OCI-M1 (cell line): ENCODE results near the gene AKIRIN1.
"Not testable (repeated sequence)": the region's sequence is repeated elsewhere in the genome, so short reads cannot be mapped to it uniquely, and the experiment has no call there.

Experiments used
- DNase-seq: peaks from one replicate; lab custom pipeline; 2025; lab: John Stamatoyannopoulos, UW

Gene AKIRIN1

GRCh38 chr1:38990738-38991637 is at the start of gene AKIRIN1:
AKIRIN1 (plus strand) TSS chr1:38991276; CDS start chr1:38991381, 105 bp downstream.
- DNase-seq, result peak; percentile 98

- DNase-seq, result no peak
Measured at GRCh38 chr1:38941527-38942019, 49.5 kb upstream of the AKIRIN1 start, which contains the start of gene RHBDL2. RHBDL2 (minus strand) TSS chr1:38941830; CDS start chr1:38919212, 22,618 bp downstream.

- no peak for DNase-seq
Measured at GRCh38 chr1:38942664-38943428, 48.2 kb upstream of the AKIRIN1 start.

GRCh38 chr1:38944547-38944946 is 46.5 kb upstream of the AKIRIN1 start:
- no peak for DNase-seq

- no peak for DNase-seq
Measured at GRCh38 chr1:38950553-38950952, 40.5 kb upstream of the AKIRIN1 start.

- DNase-seq, result no peak
Measured at GRCh38 chr1:38953433-38953860, 37.6 kb upstream of the AKIRIN1 start.

- no peak for DNase-seq
Measured at GRCh38 chr1:38958967-38959366, 32.1 kb upstream of the AKIRIN1 start.

- DNase-seq, result no peak
Measured at GRCh38 chr1:38962113-38962512, 29.0 kb upstream of the AKIRIN1 start.

- no peak for DNase-seq
Measured at GRCh38 chr1:38962560-38962959, 28.5 kb upstream of the AKIRIN1 start.

GRCh38 chr1:38964140-38964548 is 26.9 kb upstream of the AKIRIN1 start:
- peak; percentile 43 for DNase-seq

GRCh38 chr1:38973145-38973544 is 17.9 kb upstream of the AKIRIN1 start:
- DNase-seq, result not testable (repeated sequence)

- no peak for DNase-seq
Measured at GRCh38 chr1:38973659-38974437, 17.2 kb upstream of the AKIRIN1 start.

- not testable (repeated sequence) for DNase-seq
Measured at GRCh38 chr1:38977399-38978244, 13.5 kb upstream of the AKIRIN1 start.

GRCh38 chr1:38978245-38978542 is 12.9 kb upstream of the AKIRIN1 start:
- peak; percentile 24 for DNase-seq

GRCh38 chr1:38979380-38979779 is 11.7 kb upstream of the AKIRIN1 start:
- DNase-seq, result peak; percentile 14

GRCh38 chr1:38989979-38990378 is 1.1 kb upstream of the AKIRIN1 start:
- no peak for DNase-seq

- DNase-seq, result peak; percentile 78
Measured at GRCh38 chr1:38990386-38990737, 714 bp upstream of the AKIRIN1 start.

GRCh38 chr1:38991638-38992411 is 749 bp downstream of the AKIRIN1 start:
- peak; percentile 59 for DNase-seq

GRCh38 chr1:38992412-38993111 is 1.5 kb downstream of the AKIRIN1 start:
- no peak for DNase-seq

GRCh38 chr1:38994196-38994595 is 3.1 kb downstream of the AKIRIN1 start:
- DNase-seq, result no peak
